KBM-7 (cell line): ENCODE data around the gene RRP7A.
A peak's percentile ranks its signal among the peaks of the same experiment; 100 is the strongest.
"Not testable (repeated sequence)": the region's sequence is repeated elsewhere in the genome, so short reads cannot be mapped to it uniquely, and the experiment has no call there.

Experiments
- DNase-seq: peaks from one replicate; pipeline ENCODE4 v3.0.0-alpha.2; 2015
- in situ Hi-C: fragments of 300-500 bp; cut with MboI; formaldehyde crosslinking; loops from 2 replicates; pipeline ENCODE4 v1.14.3; 2020; ENCODE audit warnings: low sequenced_read_pairs, low pct_unique_long_range_greater_than_20kb, mixed read lengths

The RRP7A gene

GRCh38 chr22:42519525-42520401, at the start of gene RRP7A:
TSS of gene RRP7A (minus strand) at chr22:42519796. CDS start at chr22:42519786, 10 bp downstream.
- peak; percentile 70 for DNase-seq
- in situ Hi-C loops: no loop called here

DNA sequence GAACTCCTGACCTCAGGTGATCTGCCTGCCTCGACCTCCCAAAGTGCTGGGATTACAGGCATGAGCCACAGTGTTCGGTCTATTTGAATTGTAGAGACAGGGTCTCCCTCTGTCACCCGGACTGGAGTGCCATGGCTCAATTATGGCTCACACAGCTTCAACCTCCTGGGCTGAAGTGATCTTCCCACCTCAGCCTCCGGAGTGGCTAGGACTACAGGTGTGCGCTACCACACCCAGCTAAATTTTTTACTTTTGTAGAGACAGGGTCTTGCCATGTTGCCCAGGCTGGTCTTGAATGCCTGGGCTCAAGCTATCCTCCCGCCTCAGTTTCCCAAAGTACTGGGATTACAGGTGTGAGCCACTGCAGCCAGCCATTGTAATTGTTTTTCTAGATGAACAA, 48.4 kb upstream of the RRP7A start:
- DNase-seq, in situ Hi-C loops: not testable (repeated sequence)

GRCh38 chr22:42565956-42566355, 46.4 kb upstream of the RRP7A start:
- in situ Hi-C loops: no loop called here

GRCh38 chr22:42564699-42565098, 45.1 kb upstream of the RRP7A start:
- in situ Hi-C loops: no loop called here

More at GRCh38 chr22:42565956-42566355, 46.4 kb upstream of the RRP7A start:
- DNase-seq: no peak

DNA sequence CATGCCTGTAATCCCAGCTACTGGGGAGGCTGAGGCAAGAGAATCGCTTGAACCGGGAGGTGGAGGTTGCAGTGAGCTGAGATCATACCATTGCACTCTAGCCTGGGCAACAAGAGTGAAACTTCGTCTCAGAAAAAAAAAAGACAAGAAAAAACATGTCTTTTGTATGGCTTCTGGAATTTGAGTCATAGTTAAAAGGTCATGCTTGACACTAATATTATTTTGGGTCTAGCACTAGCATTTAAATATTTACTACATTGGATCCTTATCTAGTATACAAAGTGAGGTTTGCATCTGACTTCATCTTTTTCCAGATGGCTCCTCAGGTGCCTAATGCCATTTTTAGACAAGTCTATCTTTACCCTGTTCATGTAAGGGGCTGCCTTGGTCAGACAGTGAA, 44.3 kb upstream of the RRP7A start:
- in situ Hi-C loops, DNase-seq: not testable (repeated sequence)

More at GRCh38 chr22:42564699-42565098, 45.1 kb upstream of the RRP7A start:
- DNase-seq: no peak

DNA sequence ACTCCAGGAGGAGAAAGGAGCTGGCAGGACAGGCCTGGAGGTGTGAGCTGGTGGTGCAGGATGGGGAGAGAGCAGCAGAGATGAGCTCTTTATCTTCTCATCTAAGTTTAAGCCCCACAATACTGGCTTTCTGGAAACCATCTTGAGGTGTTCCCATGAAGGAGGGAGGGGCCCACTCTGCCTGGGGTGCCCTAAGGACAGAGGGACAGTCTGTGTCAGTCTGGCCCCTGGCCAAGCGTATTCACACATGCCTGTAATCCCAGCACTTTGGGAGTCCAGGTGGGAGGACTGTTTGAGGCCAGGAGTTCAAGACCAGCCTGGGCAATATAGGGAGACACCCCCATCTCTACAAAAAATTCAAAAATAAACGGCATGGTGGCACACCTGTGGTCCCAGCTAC, 43.1 kb upstream of the RRP7A start:
- in situ Hi-C loops: no loop called here
- no peak for DNase-seq

DNA sequence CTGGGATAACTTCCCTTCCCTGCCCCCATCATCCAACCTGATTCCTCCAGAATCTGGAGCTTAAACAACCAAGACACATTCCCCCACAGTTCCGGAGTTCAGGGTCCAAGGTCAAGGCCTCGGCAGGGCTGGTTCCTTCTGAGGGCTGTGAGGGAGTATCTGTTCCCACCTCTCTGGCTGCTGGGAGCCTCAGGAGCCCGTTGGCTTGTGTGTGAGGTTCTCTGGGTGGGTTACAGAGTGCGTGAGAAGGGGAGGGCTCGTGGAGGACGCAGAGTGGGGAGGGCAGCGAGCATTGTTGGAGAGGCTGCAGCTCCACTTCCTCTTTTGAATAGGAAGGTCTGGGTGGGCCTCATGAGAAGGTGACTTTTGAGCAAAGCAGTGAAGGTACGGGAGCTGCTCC, 42.7 kb upstream of the RRP7A start:
- DNase-seq: peak; percentile 95
- in situ Hi-C loops: no loop called here

DNA sequence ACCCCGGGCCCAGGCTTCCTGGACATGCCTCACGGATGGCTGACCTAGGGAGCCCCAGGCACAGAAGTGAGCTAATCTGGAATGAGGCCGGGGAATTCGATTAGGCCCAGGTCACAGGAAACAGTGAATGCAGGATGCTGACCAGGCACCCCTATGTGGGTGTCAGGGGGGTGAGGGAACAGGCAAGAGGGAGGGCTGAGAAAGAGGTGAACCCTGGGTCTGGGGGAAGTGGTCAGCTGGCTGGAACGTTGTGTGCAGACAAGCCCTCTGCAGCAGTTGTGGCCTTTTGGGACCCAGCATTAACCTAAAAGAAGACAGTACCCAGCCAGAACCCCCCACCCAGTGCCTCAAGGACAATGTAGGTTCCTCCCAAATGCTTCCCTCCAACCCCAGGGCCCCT, 42.3 kb upstream of the RRP7A start:
- in situ Hi-C loops: no loop called here
- DNase-seq: no peak

DNA sequence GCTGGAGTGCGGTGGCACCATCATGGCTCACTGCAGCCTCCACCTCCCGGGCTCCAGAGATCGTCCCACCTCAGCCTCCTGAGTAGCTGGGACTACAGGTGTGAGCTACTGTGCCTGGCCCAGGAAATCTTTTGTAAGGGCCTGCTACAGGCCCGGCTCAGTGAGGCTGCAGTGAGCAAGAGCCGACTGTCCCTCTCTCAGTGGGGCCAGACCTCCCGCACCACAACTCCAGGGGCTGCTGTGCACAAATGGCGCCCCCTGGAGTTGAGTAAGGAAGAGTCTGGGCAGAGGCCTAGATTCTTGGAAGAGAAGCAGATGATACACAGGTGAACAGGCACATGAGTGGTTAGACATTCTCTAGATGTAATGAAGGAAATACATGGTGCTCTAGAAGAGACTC, 41.2 kb upstream of the RRP7A start:
- DNase-seq: peak; percentile 44
- in situ Hi-C loops: no loop called here

DNA sequence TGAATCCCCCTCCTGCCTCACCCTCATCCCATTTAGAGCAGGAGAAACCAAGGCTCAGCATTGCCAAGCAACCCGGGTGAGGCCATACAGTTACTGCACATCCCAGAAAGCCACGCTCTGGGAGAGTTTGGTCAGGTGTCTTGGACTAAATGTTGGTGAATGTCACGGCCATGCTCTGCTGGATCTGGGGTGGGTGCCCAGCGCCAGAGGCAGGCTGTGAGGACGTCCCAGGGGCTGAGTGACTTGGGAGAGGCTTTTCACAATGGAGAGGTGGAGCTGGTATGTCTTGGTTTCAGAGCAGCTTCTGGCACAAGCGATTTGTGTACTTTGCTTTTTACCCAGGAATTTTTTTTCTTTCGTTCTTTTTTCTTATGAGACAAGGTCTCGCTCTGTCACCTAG, 40.8 kb upstream of the RRP7A start:
- no peak for DNase-seq
- in situ Hi-C loops: no loop called here

GRCh38 chr22:42553475-42554361, 34.1 kb upstream of the RRP7A start, which contains the start of gene SERHL2:
TSS of gene SERHL2 (plus strand) at chr22:42553956. CDS start at chr22:42554021, 65 bp downstream.
- DNase-seq: peak; percentile 57
- in situ Hi-C loops: no loop called here

- DNase-seq, in situ Hi-C loops: not testable (repeated sequence)
Observed at GRCh38 chr22:42552294-42552647, 32.7 kb upstream of the RRP7A start.

DNA sequence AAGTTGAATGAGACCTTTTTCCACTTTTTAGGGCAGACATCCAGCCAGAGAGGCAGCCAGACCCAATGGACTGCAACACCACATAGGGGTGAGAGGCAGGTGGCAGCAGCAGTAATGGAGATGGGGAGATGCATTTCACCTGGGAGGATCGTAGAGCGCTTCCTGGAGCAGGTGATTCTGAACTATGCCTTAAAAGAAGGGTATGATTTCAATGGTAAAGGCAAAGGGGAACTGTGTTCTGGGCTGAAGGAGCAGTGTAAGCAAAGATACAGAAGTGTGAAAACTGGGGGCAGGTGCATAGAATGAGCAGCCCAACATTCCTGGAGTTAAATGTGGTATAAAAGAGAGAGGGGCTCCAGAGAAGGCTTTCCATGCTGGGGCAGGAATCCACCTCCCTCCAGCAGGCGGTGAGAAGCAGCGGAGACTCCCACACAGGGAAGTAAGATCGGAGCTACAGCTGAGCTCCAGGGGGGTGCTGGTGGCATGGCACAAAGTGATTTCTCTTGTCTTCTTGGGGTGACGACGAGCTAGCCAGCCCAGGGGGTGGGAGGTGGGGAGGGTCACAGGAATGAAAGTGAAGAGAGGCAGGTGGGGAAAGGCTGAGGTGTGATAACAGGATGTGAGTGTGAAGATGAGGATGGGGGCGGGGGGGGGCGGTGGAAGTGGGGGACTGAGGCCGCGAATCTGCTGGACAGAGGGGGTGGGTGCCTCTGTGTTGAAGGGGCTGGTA, 29.9 kb upstream of the RRP7A start:
- in situ Hi-C loops: no loop called here
- DNase-seq: no peak

DNA sequence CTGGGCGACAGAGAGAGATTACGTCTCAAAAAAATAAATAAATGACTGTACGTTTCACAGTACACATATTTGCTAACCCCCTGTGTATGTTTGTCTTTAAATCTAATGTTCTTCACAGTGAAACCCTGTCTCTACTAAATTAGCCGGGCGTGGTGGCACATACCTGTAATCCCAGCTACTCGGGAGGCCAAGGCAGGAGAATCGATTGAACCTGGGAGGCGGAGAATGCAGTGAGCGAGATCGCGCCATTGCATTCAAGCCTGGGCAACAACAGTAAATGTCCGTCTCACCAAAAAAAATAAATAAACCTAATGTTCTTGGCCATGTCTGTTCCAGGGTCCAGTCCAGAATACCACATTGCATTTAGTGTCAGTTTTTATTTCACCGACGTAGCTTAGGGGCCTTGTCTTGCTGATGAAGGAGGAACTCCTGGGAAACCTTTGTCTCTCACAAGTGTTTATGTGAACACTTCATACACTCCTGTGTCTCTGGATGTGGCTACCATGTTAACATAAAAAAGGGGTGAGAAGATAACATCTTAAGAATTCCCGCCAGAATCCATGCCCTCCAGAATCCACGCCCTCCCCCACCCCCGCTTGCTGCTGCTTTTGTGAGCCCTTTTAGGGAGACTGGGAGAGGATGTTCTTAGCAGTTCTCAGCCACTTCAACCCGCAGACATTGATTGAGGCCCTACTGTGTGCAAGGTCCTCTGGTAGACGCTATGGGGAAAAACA, 29.2 kb upstream of the RRP7A start:
- in situ Hi-C loops: no loop called here
- DNase-seq: no peak

- in situ Hi-C loops, DNase-seq: not testable (repeated sequence)
Observed at GRCh38 chr22:42548126-42548525, 28.5 kb upstream of the RRP7A start.

DNA sequence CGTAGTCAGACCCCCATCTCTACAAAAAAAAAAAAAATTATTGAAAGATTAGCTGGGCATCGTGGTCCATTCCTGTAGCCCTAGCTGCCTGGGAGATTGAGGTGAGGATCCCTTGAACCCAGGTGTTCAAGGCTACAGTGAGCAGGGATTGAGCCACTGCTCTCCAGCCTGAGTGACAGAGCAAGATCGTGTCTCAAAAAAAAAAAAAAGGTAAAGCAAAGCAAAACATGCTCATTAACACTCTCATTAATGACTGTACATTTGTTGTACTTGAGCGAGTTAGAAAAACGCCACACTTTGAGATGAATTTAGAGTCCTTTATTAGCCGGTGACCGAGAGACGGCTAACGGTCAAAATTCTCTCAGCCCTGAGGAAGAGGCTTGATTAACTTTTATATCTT, 28.0 kb upstream of the RRP7A start:
- in situ Hi-C loops: no loop called here
- no peak for DNase-seq

DNA sequence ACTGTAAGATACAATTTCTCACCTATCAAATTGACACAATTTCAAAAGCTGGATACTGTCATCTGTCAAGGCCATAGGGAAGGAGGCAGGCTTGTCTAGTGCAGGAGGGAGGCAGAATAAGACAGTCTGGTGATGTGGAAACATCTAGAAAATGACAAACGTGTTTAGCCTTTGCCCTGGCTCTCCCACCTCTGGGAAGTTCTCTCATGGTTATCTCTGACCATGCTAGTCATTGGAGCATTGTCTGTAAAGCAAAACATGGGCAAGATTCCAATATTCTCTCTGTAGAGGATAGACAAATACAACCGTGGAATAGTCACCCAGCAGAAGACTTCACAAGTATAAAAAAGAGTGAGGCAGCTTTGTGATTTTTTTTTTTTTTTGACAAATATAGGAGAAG, 25.1 kb upstream of the RRP7A start:
- DNase-seq: no peak
- in situ Hi-C loops: no loop called here

DNA sequence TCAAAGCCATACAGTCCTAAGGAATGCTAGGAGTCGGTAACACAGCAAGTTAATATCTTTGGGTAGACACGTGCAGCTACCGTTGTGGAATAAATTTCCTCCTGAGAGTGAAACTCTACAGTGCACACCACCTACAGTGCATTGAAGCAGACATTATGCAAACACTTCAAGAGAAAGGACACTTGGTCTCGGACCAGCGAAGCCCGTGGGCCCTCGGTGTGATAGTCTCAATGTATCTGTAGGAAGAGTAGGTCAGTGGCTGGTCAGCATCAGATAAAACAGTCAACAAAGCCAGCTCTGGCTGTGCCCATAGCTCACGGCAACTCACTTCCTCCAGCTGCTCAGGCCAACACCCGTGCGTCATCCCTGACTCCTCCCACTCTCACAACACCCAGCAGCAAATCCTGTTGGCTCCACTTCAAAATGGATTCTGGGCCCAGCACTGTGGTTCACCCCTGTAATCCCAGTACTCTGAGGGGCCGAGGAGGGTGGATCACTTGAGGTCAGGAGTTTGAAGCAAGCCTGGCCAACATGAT, 19.7 kb upstream of the RRP7A start:
- in situ Hi-C loops, DNase-seq: not testable (repeated sequence)
